Right ventricle myocardium inferior (tissue), 1 donor: ENCODE measurements around the gene POLR3B. TPM values are rescaled to one million over a fixed set of nuclear protein-coding genes. Genes with fewer than 3 reads are reported as not detected.
"Not testable (repeated sequence)": the region's sequence is repeated elsewhere in the genome, so short reads cannot be mapped to it uniquely, and the experiment has no call there.

Source experiments
- ATAC-seq: fragments of 200-7000 bp; cut with Tn5 transposase; one replicate; pipeline ENCODE4 v1.9.1; 2020; ENCODE audit warnings: mild to moderate bottlenecking, moderate library complexity
- DNase-seq: peaks from one replicate; pipeline ENCODE4 v3.0.0; 2021; ENCODE audit errors: missing footprints
- intact Hi-C: fragments of 100-400 bp; cut with DNase I; formaldehyde crosslinking; loops from one replicate; pipeline ENCODE4 v1.11.0; 2022
- total RNA-seq: library from RNA; stranded (reverse); fragmentation: NEBNext Ultra II Directional; extraction: Animal tissue kit (Norgen Biotek cat#: 25700); gene quantifications from one replicate; pipeline ENCODE4 v1.2.1, GENCODE V29; 2021
- donor health status: DM: no; HTN: yes; CAD: no; lungs with severe emphysema.

The POLR3B gene
- total RNA-seq, 1 donor from 2014 or later, result 7.3 TPM

GRCh38 chr12:106333756-106334155 is 23.8 kb upstream of the POLR3B start:
- intact Hi-C loops, result no loop called here
- ATAC-seq (no peak), DNase-seq (no peak)

- intact Hi-C loops, result loop anchor here (5.0 kb wide), 2 partner anchors 34 to 94 kb away; partner anchors contain the start of gene CKAP4
- peak; percentile 15 for ATAC-seq
- DNase-seq, result no peak
These were observed 16.3 kb upstream of the POLR3B start for GRCh38 chr12:106341086-106341877.

GRCh38 chr12:106342397-106343213 is 14.9 kb upstream of the POLR3B start:
- intact Hi-C loops, result loop anchor here (5.0 kb wide), 2 partner anchors 35 to 95 kb away; partner anchors contain the start of gene CKAP4
- ATAC-seq (peak; percentile 88), DNase-seq (peak; percentile 87)

GRCh38 chr12:106343214-106343528 is 14.4 kb upstream of the POLR3B start:
- intact Hi-C loops, result loop anchor here (5.0 kb wide), 2 partner anchors 36 to 96 kb away; partner anchors contain the start of gene CKAP4
- DNase-seq (no peak), ATAC-seq (peak; percentile 21)

GRCh38 chr12:106344131-106344530 is 13.4 kb upstream of the POLR3B start:
- ATAC-seq (no peak), DNase-seq (no peak)
- intact Hi-C loops, result loop anchor here (2.0 to 5.0 kb wide), 3 partner anchors 37 to 117 kb away; partner anchors contain the start of gene CKAP4

GRCh38 chr12:106345746-106346145 is 11.8 kb upstream of the POLR3B start:
- no peak for DNase-seq
- ATAC-seq, result peak; percentile 32
- intact Hi-C loops, result loop anchor here (2.0 kb wide), 1 partner anchor 119 kb away; no protein-coding TSS in a partner anchor

DNA sequence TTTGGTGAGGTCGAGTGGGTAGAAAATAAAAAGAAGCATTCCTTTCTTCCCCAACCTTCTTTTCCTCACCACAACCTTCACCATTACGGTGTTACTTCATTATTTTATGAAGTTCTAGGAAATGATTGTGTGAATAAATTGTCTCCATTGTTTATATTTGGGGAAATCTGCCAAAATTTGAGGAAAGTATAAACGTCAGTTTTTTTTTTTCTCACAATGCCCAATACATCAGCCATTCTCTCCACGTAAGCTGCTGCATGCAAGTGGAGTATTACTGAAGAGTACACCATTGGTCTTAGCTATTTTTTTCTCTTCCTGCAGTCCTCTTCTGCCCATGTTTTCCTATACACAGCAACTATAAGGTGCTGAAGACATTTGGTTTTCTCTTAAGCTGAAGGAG is 9.1 kb upstream of the POLR3B start:
- ATAC-seq (no peak), DNase-seq (no peak)
- intact Hi-C loops, result no loop called here

DNA sequence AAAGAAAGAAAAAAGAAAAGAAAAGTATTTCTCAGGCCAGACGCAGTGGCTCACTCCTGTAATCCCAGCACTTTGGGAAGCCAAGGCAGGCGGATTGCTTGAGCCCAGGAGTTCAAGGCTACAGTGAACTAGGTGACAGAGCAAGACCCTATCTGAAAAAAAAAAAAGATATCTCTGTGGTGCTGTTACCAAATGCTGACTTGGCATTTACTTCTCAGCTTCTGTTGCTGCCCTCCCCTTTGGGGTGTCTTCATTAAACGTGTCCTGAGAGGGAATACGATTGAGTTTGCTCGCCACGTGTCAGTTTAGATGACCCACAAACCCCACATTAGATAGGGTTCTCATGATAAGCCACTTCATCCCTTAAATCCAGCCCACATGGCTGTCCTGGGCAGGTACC is 4.4 kb upstream of the POLR3B start:
- no peak for DNase-seq
- ATAC-seq, result no peak
- intact Hi-C loops, result loop anchor here (10.0 kb wide), 1 partner anchor 938 kb away; no protein-coding TSS in a partner anchor

- DNase-seq, result no peak
- intact Hi-C loops, result loop anchor here (5.0 to 10.0 kb wide), 2 partner anchors 111 to 944 kb away; partner anchors contain the start of gene CKAP4
These were observed 1.1 kb downstream of the POLR3B start for GRCh38 chr12:106358396-106359241.

GRCh38 chr12:106359646-106360399 is 2.3 kb downstream of the POLR3B start:
- ATAC-seq, result no peak
- DNase-seq, result no peak
- intact Hi-C loops, result loop anchor here (5.0 to 10.0 kb wide), 2 partner anchors 113 to 945 kb away; partner anchors contain the start of gene CKAP4

More at GRCh38 chr12:106358396-106359241, 1.1 kb downstream of the POLR3B start:
- ATAC-seq, result peak; percentile 35

- DNase-seq (no peak), ATAC-seq (no peak)
- intact Hi-C loops, result no loop called here
These were observed 2.9 kb downstream of the POLR3B start for GRCh38 chr12:106360400-106360994.

DNA sequence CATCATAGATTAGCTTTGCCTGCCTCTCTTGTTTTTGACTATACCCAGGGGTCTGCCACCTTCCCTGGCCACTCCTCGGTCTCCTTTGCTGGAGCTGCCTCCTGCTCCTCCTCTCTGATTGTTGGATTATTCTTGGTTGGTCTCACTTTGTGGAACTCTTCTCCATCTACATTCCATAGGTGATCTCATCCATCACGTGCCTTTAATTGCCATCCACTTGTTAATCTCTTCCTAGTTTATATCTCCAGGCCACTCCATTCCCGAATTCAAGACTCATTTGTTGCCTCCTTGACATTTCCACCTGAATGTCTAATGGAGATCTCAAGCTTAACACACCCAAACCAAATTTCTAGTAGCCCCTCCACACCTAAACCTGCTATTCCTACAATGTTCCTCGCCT is 5.4 kb downstream of the POLR3B start:
- intact Hi-C loops, result no loop called here
- DNase-seq, result no peak
- no peak for ATAC-seq

- DNase-seq (no peak), ATAC-seq (no peak)
- intact Hi-C loops, result no loop called here
These were observed 6.7 kb downstream of the POLR3B start for GRCh38 chr12:106364261-106364660.

- no peak for DNase-seq
- no peak for ATAC-seq
- intact Hi-C loops, result no loop called here
These were observed 12.2 kb downstream of the POLR3B start for GRCh38 chr12:106369624-106370346.

DNA sequence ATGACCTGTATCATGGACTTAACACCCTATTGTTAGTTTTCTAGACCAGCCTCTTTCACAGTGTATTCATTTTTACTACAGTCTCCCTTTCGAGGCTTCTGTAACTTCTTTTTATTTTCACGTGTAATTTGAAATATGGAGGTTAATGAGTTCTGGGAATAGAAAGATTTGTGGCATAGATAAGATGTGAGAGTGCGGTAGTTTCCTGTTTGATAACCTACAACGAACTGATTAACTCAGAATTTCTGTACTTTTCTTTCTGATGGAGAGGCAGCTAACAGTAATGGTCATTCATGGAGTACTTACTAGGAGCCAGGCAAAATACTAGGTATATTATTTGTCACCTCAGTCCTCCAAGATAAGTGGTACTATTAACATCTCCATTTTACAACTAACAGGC is 21.2 kb downstream of the POLR3B start:
- ATAC-seq (no peak), DNase-seq (no peak)
- intact Hi-C loops, result no loop called here

- DNase-seq (no peak), ATAC-seq (no peak)
- intact Hi-C loops, result no loop called here
These were observed 23.4 kb downstream of the POLR3B start for GRCh38 chr12:106380954-106381353.

DNA sequence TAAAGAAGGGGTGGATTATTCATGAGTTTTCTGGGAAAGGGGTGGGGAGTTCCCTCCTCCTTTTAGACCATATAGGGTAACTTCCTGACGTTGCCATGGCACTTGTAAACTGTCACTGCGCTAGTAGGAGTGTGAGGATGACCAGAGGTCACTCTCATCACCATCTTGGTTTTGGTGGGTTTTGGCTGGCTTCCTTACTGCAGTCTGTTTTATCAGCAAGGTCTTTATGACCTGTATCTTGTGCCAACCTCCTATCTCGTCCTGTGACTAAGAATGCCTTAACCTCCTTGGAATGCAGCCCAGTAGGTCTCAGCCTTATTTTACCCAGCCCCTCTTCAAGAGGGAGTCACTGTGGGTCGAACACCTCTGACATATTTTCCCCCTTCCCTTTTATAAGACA is 24.3 kb downstream of the POLR3B start:
- DNase-seq, intact Hi-C loops, ATAC-seq: not testable (repeated sequence)
